ENCODE results near the gene MYL3. TPM values are rescaled to one million over a fixed set of nuclear protein-coding genes. Genes with fewer than 3 reads are reported as not detected.

MYL3 gene
- total RNA-seq, 1 donor from 2014 or later = 5.4 TPM

DNA sequence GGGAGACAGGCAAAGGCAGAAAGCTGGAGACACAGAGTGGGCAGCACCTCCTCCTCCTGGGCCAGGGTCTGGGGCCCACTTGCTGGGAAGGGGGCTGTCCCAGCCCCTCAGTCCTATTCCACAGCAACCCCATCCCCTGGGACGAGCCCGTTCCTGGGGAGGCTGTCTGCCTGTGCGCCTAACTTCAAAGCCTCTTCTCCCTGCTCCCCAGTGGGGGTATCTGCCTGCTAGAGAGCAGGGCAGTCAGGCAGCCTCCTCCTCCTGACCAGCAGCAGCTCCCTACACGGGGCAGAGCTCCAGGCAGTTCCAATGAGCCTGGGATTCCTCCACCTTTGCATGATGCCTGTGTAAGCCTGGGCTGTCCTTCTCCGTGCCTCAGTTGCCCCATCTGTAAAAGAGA, 21.2 kb upstream of the MYL3 start:
- Mint-ChIP-seq H3K27me3 (peaks cover 34% of the 10 kb centered on the region), H3K9me3 (no peaks in the 10 kb centered on the region), H3K4me3 (peak overlapping the region; percentile 88), H3K4me1 (ENCODE audit: unreplicated experiment) (peaks cover 34% of the 10 kb centered on the region), H3K27ac (no peak overlapping the region), H3K36me3 (peaks cover 12% of the 10 kb centered on the region)
- DNase-seq (ENCODE audit: extremely low spot score, unreplicated experiment) = no peak
- no peak for TF ChIP-seq CTCF (conservative IDR thresholded peaks at IDR 0.05)

- Mint-ChIP-seq H3K9me3 (no peaks in the 10 kb centered on the region), H3K27me3 (peaks cover 34% of the 10 kb centered on the region), H3K4me1 (ENCODE audit: unreplicated experiment) (peaks cover 39% of the 10 kb centered on the region), H3K27ac (peak overlapping the region; percentile 21), H3K4me3 (peak overlapping the region; percentile 88), H3K36me3 (peaks cover 12% of the 10 kb centered on the region)
- TF ChIP-seq CTCF (conservative IDR thresholded peaks at IDR 0.05) = no peak
- no peak for DNase-seq (ENCODE audit: extremely low spot score, unreplicated experiment)
Observed at GRCh38 chr3:46883830-46884185, 20.6 kb upstream of the MYL3 start.

DNA sequence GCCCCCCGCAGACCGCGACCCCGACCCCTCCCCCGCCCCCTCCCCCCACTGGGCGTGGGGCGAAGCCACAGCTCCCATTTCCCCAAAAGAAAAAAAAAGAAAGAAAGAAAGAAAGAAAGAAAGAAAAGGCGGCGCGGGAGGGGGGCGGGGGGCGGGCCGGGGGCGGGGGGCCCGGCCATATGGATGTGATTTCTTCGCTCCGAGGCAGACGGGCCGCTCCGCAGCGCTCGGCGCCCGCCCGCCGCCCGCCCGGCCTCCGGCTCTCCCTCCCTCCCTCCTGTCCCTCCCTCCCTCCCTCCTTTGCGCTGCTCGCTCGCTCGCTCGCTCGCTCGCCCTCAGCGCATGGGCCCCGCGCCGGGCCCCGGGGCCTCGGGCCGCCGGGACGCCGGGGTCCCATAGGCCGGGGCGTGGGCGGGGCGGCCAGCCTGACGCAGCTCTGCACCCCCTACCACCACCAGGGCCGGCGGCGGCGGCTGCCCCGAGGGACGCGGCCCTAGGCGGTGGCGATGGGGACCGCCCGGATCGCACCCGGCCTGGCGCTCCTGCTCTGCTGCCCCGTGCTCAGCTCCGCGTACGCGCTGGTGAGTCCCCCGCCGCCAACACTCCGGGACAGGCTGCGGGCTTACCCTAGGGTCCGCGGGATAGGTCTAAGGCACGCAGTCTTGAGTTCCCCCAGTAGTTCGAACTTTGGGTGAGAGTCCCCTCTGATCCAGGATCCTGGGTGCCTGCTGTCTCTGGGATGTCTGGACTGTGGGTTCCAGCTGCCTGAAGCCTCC, 20.0 kb upstream of the MYL3 start:
- DNase-seq (ENCODE audit: extremely low spot score, unreplicated experiment) = no peak
- Mint-ChIP-seq H3K27ac (peak overlapping the region; percentile 21), H3K4me3 (peak overlapping the region; percentile 89), H3K36me3 (peaks cover 12% of the 10 kb centered on the region), H3K4me1 (ENCODE audit: unreplicated experiment) (peaks cover 41% of the 10 kb centered on the region), H3K9me3 (no peaks in the 10 kb centered on the region), H3K27me3 (peaks cover 33% of the 10 kb centered on the region)
- no peak for TF ChIP-seq CTCF (conservative IDR thresholded peaks at IDR 0.05)

- Mint-ChIP-seq H3K27me3 (peaks cover 30% of the 10 kb centered on the region), H3K4me1 (ENCODE audit: unreplicated experiment) (peaks cover 36% of the 10 kb centered on the region), H3K9me3 (no peaks in the 10 kb centered on the region), H3K27ac (peak overlapping the region; percentile 36), H3K4me3 (peak overlapping the region; percentile 89), H3K36me3 (peaks cover 5% of the 10 kb centered on the region)
- no peak for DNase-seq (ENCODE audit: extremely low spot score, unreplicated experiment)
- TF ChIP-seq CTCF (conservative IDR thresholded peaks at IDR 0.05) = no peak
Observed at GRCh38 chr3:46882377-46883053, 19.3 kb upstream of the MYL3 start.

GRCh38 chr3:46881596-46882376, 18.5 kb upstream of the MYL3 start:
- peaks cover 4% of the 10 kb centered on the region for H3K36me3 Mint-ChIP-seq
- DNase-seq (ENCODE audit: extremely low spot score, unreplicated experiment) = no peak

More at GRCh38 chr3:46881596-46882376, 18.5 kb upstream of the MYL3 start:
- no peaks in the 10 kb centered on the region for H3K9me3 Mint-ChIP-seq
- peak overlapping the region; percentile 81 for H3K4me3 Mint-ChIP-seq
- H3K4me1 Mint-ChIP-seq (ENCODE audit: unreplicated experiment) = peaks cover 35% of the 10 kb centered on the region
- no peak for TF ChIP-seq CTCF (conservative IDR thresholded peaks at IDR 0.05)
- no peak overlapping the region for H3K27ac Mint-ChIP-seq
- peaks cover 30% of the 10 kb centered on the region for H3K27me3 Mint-ChIP-seq

Measured in type B pancreatic cell (in vitro differentiated cells).